Brain pericyte (primary cell): ENCODE data around the gene SMURF2.
"Not testable (repeated sequence)": the region's sequence is repeated elsewhere in the genome, so short reads cannot be mapped to it uniquely, and the experiment has no call there.

ENCODE experiments used
- DNase-seq: peaks from one replicate; pipeline ENCODE4 v3.0.0-alpha.2; 2012; ENCODE audit warnings: low read depth, low spot score

SMURF2 gene

DNA sequence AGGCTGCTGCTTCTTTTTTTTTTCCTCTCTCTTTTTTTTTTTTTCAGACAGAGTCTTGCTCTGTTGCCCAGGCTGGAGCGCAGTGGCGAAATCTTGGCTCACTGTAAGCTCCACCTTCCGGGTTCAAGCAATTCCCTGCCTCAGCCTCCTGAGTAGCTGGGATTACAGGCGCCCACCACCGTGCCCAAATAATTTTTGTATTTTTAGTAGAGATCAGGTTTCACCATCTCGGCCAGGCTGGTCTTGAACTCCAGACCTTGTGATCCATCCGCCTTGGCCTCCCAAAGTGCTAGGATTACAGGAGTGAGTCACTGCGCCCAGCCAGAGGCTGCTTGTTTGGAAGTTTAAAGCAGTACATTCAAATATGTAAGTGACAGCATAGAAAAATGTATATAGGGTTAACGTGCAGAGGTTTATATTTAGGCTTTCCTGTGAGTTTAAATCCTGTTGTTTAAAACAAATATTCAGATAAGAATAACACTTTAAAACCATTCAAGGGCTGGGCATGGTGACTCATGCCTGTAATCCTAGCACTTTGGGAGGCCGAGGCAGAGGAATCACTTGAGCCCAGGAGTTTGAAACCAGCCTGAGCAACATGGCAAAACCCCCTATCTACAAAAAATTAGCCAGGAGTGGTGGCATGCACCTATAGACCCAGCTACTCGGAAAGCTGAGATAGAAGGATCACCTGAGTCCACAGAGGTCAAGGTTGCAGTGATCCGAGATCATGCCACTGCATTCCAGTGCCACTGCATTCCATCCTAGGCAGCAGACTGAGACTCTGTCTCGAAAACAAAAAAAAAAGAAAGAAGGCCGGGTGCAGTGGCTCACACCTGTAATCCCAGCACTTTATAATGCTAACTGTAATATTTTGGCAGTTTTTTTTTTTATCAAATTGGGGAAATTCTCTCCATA is 6.0 kb upstream of the SMURF2 start:
- not testable (repeated sequence) for DNase-seq

DNA sequence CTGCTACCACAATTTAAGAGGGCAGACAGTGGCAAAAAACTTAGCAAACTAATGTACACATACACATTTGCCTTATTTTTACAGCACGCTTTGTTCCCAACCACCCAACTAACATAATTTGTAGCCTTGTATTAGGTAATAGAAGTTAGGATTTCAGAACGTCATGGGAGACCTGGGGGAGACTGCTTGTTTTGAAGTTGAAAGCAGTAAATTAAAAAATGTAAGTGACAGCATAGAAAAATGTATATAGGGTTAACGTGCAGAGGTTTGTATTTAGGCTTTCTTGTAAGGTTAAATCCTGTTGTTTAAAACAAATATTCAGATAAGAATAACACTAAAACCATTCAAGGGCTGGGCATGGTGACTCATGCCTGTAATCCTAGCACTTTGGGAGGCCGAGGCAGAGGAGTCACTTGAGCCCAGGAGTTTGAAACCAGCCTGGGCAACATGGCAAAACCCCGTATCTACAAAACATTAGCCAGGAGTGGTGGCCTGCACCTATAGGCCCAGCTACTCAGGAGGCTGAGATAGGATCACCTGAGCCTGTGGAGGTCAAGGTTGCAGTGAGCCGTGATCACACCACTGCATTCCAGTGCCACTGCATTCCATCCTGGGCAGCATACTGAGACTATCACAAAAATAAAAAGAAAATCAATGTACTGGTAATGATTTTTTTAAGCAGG is 2.3 kb upstream of the SMURF2 start:
- DNase-seq: not testable (repeated sequence)

DNA sequence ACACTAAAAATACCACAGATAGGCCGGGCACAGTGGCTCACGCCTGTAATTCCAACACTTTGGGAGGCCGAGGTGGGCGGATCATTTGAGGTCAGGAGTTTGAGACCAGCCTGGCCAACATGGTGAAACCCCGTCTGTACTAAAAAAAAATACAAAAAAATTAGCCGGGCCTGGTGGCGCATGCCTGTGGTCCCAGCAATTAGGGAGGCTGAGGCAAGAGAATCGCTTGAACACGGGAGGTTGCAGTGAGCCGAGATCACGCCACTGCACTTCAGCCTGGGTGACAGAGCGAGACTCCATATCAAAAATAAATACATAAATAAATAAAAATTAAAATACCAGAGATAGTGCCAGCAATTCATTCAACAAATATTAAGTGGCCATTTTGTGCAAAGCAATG is 1.7 kb upstream of the SMURF2 start:
- DNase-seq: not testable (repeated sequence)

DNA sequence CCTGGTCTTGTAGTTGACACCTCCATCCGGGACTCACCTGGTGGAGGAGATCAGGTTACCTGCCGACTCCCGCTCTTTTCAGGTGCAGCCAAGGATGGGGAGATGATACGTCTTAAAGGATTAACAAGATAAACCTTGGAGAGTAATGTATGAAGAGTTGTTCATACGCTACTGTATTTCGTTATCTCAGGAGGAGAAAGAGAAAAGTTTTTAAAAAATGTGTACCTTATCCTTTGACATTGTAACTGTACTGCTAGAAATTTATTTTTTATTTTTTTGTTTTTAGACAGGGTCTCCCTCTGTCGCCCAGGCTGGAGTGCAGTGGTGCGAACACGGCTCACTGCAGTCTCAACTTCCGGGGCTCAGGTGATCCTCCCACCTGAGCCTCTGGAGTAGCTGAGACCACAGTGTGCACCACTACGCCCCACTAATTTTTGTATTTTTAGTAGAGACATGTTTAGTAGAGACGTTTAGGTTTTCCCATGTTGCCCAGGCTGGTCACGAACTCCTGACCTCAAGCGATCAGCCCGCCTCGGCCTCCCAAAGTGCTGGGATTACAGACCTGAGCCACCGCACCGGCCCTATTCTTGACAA is 764 bp upstream of the SMURF2 start:
- no peak for DNase-seq

DNA sequence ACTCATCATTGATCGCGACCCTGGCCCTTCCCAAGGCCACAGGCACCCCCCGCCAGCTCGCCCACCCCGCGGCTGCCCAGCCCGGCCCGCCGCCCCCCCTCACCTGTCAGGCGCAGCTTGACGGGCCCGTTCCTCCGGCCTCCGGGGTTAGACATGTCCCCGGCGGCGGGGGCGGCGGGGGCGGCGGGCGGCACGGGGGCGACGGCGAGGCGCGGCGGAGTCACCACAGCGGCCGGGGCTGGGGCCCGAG is 456 bp downstream of the SMURF2 start:
- DNase-seq: no peak

DNA sequence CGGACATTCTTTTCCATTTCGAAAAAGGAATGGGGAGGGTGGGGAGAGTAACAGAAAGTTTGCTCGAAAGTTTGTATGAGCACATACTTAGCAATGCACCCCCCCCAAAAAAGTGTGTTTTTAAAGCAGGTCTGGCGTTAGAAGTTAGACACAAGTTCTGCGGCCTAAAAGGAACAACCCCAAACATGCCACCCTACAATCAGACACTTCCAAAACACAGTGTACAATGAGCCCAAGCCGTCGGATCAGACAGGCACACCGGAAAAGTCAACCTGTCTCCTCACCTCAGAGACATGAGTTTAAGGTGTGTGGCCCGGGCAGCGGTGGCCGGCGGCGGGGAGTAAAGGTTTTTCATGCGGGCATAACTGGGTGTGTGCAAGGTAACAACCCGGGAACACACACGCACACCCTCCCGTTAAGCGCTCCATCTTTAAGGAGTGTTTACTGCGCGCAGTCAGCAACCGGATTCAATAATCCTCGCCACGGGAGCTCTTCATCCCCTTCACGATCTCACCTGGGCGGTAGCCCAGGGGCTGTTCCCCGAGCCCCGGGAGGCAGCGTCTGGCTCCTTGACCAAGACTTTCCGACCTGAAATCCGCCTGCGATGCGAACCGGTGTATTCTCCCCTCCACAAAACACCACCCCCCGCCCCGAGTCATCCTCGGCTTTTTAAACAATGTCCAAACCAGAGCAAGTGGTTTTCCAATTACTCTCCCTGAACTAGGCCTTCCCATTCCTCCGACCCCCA is 955 bp downstream of the SMURF2 start:
- not testable (repeated sequence) for DNase-seq

DNA sequence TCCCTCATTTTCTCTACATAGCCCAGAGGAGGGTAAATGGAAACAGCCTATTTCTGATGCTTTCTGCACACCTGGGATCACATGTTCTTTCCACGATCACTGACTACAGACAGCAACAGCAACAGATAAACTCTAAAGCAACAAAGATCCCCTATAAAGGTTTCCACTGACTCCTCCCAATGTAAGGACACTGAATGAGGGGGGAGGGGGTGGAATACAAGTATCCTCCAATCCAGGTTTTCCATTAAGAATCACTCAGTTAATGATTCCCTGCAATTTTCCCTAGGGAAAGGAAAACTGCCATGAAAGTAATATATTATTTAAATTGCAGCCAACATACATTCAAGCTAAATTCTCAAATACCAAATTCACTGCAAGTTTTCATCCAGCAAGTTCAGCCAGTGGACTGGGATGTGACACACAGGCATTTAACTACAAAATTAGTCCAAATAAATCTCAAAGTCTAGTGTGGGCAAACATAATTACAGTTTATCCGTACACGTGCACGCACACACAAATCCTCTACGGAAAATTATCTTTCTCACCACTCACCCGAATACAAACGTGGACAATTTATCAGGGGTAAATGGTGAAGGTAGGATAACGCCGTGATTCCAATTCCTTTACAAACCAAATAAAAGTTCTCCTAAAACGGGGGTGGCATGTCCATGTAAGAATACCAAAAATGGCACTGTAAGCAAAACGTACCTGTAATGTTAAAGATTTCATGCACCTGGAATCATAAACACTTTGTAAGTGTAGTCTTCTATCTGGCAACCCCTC is 1.7 kb downstream of the SMURF2 start:
- not testable (repeated sequence) for DNase-seq

DNA sequence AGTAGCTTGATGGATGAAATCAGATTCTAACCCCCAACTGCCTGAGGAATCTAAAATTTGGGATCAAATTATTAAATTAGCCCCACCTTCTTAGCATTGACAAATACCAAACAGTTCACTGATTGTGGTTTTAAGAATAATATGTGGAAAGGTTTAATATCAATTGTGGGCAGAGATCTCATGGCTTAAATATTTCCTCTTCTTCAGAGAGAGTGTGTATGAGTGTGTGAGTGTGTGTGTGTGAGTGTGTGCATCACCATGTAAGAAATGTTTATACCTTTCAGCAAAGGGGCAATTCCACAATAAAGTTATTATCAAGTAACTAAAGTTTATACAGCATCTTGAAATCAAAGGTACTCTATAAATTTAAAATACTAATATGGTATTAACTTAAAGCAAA is 3.2 kb downstream of the SMURF2 start:
- DNase-seq: no peak

DNA sequence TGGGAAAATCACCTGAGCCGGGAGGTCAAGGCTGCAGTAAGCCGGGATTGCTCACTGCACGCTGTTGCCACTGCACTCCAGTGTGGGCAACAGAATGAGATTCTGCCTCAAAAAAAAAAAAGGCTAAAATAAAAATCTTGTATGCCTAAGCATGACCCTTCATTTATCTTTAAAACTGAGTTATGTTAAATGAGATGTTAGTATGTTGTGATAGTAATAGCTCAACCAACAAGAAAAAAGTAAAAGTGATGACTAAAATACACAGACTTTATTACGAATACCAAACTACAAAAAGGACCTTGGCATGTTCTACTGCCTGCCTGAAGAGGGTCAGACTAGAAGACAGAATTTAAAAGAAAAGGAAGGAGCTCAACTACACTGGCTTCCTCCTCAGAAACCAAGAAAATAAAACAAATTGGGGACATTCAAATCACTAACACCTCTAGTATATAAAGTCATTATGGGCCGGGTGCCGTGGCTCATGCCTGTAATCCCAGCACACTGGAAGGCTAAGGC is 4.4 kb downstream of the SMURF2 start:
- no peak for DNase-seq

DNA sequence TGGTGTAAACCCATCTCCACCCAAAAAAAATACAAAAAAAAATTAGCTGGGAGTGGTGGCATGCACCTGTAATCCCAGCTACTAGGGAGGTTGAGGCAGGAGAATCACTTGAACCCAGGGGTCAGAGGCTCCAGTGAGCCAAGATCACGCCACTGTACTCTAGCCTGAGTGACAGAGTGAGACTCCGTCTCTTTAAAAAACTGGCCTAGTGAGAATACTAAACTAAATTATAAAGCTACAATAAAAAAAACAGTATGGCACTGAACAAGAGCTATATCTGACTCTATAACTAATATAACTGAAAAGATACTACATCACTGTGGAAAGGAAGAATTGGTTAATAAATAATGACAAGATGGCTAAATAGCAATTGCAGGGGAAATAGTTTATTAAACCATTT is 6.4 kb downstream of the SMURF2 start:
- no peak for DNase-seq

DNA sequence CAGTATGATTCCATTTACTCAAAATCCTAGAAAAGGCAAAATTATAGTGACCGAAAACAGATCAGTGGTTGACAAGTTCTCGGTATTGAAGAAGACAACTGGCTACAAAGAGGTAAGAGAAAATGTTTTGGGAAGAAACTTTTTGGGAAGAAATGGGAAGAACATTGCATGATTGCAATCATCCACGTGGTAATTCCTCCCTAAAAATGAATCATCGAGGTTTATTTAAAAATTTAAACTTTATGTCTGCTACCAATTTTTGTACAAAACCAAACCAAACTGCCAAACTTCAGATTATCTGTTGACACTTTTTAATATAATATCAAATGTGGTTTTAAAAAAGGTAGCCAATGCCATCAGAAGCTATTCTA is 8.1 kb downstream of the SMURF2 start:
- DNase-seq: no peak

DNA sequence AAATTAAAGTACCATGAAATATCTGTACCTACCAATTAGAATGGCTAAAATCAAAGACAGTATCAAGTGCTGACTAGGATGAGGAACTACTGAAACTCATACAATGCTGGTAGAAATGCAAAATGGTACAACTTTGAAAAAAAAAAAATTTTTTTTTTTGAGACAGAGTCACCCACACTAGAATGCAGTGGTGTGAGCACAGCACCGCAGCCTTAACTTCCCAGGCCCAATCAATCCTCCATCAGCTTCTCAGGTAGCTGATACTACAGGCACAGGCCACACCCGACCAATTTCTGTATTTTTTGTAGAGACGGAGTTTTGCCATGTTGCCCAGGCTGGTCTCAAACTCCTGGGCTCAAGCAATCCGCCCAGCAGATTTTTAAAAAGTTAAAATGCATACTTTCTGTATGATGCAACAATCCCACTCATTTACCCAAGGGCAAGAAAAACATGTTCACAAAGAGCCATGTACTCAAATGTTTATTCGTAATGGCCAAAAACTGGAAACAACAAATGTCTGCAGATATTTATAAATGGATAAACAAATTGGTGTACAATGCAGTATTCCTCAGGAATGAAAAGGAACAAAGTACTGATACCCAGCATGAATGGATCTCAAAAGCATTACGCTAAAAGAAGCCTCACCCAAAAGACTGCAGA is 8.7 kb downstream of the SMURF2 start:
- DNase-seq: no peak

DNA sequence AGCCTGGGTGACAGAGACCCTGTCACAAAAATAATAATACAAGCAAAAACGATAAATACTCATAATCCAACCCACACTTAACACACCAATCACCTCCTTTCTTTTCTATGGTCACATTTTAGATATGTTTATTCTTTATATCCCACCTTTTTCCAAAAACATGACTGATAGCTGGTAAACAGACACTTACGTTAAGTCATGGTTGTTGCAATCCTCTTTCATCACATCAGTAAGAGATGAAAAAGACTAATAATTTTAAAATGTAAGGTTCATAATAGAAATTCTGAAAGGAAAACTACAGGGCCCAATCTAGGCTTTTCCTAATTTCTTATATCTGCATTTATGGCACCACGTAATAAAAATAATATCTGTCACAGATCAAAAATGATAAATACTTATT is 10.2 kb downstream of the SMURF2 start:
- DNase-seq: no peak

DNA sequence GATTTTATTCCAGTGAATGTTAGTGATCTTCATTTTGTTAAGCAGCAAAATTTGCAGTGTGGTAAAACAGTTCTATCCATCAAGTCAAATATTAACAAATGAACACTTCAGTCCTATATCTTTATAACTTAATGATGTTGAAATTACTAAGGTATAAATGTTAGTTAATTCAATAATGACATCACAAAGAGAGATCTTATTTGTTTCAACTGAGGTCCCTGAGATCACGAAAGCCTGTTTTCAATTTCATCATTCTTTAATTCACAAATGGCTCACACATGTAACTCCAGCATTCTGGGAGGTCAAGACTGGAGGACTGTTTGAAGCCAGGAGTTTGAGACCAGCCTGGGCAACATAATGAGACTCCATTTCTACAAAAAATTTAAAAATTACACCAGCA is 13.9 kb downstream of the SMURF2 start:
- DNase-seq: no peak

DNA sequence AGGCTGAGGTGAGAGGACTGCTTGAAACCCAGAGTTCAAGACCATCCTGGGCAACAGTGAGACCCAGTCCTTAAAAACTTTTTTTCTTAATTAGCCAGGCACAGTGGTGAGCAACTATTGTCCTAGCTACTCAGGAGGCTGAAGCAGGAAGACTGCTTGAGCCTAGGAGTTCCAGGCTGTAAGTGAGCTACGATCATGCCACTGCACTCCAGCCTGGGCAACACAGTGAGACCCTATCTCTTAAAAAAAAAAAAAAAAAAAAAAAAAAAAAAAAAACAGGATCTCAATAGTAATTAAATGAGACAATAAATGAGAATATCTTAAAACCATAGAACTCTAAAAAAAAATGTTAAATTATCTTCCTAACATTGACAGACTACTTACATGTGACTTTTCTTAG is 14.3 kb downstream of the SMURF2 start:
- DNase-seq: no peak

DNA sequence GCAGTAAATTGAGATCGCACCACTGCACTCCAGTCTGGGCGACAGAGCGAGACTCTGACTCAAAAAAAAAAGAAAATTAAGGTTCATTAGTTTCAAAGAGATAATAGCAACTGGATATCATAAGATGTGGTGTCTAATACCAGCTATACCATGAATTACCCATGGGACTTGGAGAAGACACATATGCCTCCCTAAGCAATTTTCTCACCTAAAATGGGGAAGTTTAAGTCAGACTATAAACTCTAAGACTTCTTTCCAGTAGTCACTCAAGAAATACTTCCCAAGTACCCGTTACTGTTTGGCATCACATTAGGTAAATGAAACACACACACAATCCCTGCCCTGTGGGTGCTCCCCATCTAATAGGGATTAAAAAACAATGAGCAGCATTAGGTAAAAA is 22.6 kb downstream of the SMURF2 start:
- DNase-seq: no peak

DNA sequence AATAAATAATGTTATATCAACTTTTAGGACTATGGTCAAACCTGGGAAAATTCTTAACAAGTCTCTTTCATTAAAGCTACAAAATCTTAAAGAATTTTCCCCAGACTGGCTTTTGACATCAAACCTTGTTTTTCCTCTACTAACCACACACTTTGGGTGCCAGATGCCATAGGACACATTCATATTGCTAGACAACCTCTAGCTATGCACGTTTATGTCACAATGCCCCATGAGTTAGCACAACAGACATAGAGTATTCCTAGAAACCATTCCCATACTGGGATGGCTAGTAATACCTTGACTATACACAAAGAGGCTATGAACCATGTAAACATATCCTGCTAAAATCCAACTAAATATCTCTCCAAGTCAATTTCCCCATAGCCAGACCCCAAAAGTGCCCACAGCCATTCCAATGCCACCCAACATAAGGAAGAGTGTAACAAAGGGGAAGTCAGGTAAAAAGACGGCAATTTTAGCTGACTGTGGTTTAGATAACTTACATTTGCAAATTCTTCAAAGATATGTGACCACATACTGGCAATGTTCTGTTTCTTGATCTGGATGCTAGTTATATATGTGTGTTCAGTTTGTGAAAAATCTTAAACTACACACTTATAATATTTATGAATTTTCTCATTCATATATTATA is 23.4 kb downstream of the SMURF2 start:
- no peak for DNase-seq

DNA sequence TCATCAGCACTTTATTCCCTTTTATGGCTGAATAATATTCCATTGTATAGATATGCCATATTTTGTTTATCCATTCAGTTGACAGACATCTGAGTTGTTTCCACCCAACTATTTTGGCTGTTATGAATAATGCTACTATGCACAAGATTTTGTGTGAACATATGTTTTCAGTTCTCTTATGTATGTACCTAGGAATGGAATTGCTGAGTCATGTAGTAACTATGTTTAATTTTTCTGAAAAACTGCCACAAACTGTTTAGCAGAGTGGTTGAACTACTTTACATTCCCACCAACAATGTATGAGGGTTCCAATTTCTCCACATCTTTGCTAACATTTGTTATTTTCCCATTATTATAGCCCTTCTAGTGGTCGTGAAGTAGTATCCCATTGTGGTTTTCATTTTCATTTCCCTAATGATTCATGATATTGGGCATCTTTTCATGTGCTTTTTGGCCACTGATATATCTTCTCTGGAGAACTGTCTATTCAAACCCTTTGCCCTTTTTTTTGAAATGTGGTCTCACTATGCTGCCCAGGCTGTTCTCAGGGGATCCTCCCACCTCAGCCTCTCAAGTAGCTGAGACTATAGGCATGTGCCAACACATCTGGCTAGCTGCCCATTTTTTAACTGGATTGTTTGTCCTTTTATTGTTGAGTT is 26.3 kb downstream of the SMURF2 start:
- peak; percentile 22 for DNase-seq

DNA sequence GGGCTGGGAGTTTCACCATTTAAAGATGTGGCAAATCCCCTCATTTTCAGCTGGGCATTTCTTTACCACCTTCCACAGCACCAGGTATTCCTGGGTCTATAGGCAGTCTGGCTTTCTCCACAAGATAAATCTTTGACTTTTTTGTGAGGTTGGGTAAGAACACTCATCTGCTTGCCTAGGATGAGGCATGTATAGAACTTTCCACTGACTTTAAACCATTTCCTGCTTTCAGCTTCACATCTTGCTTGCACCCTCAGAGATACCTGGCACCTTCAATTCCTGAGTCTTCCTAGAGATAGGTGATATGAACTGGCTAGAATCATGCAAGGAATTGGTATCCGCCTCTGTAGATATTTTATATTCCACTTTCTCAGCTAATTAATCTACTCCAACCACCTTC is 27.9 kb downstream of the SMURF2 start:
- DNase-seq: no peak

DNA sequence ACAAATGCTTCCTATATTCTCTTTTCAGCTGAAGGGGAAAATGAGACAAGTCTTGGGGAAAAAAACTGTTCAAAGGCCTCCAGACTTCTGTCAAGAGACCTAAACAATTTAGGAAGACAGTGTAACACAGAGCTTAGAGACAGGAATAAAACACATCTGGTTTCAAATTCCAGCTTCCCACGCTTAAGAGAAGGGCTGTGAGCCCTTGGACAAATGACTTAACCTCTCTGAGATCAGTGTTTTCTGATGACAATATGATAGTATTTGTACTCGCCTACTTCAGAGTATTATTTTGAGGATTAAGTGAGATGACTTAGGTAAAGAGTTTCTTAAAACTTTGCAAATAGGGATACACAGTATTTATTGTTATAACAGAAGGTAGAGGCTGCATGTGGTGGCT is 29.5 kb downstream of the SMURF2 start:
- no peak for DNase-seq
